ENCODE data around the gene PTPRK.

- TF ChIP-seq CTCF (IDR thresholded peaks at IDR 0.05) (no peak), POLR2A (IDR thresholded peaks at IDR 0.05) (no peak)
These were observed 12.4 kb upstream of the PTPRK start for GRCh38 chr6:128532827-128533226.

All from lower leg skin (tissue), 3 donors.